H7 (cell line): ENCODE measurements around the gene UMAD1. TPM values are rescaled to one million over a fixed set of nuclear protein-coding genes. Genes with fewer than 3 reads are reported as not detected.

ENCODE experiments used
- DNase-seq: peaks from one replicate; pipeline ENCODE4 v3.0.0; 2012
- H3K27me3 ChIP-seq: 2 replicates; pipeline ENCODE4 v1.6.0; 2011; ENCODE audit warnings: mild to moderate bottlenecking, low read length; ENCODE audit not compliant: control insufficient read depth, insufficient read depth
- H3K36me3 ChIP-seq: replicated peaks from 2 replicates; pipeline ENCODE4 v1.5.1; 2011; ENCODE audit warnings: low read length; ENCODE audit not compliant: control insufficient read depth, insufficient read depth
- H3K4me3 ChIP-seq: 2 replicates; pipeline ENCODE4 v1.5.1; 2011; ENCODE audit warnings: low read depth, mild to moderate bottlenecking, control low read depth, low read length, moderate library complexity; ENCODE audit not compliant: insufficient read depth
- total RNA-seq: library from RNA; depleted of rRNA; stranded (reverse); fragments of >200 nt; shearing (Covaris generic); gene quantifications from 2 replicates; pipeline ENCODE4 v1.2.3, GENCODE V29; 2014

Gene UMAD1
- total RNA-seq, 1 experiment from 2014 or later: 13.4 TPM

DNA sequence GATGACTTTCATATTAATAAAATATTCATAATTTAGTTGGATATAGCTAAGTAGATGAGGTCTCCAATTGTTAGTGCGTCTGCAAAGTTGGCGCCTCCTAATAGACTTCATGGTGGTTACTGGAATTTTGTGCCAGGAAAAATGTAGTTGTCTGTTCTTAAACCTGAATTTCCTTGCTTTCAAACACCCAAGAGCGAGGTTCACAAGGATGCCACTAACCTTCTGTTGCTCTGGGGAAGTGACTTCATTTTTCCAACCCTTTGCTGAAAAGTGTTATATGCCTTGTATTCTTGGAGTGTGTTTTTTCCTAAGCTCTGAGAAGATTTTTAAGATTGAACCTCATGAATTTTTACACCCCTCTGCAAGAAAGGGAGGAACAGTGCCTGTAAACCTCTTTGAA is 229.1 kb downstream of the UMAD1 start:
- no peak overlapping the region for H3K4me3 ChIP-seq
- no peak for DNase-seq
- no peaks in the 10 kb centered on the region for H3K27me3 ChIP-seq
- H3K36me3 ChIP-seq: no peaks in the 10 kb centered on the region

DNA sequence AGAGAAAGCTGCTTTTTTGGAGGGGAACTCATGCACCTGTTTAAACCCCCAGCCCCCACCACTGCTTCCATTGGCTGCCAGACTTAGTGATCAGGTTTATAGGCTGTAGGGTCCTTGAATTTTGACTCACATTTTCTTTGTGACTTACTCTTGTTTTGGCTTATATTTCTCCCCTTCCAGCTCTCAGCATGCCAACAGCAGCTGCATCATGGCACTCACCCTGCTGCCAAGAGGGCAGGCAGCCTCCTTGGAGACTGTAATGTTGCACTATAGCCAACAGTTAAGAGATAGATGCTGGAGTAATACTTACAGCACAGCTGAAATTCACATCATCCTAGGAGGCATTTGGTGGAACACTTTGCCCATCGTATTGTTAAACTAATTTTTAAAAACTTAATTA is 230.0 kb downstream of the UMAD1 start:
- Histone ChIP-seq H3K27me3 (no peaks in the 10 kb centered on the region), H3K36me3 (no peaks in the 10 kb centered on the region), H3K4me3 (no peak overlapping the region)
- DNase-seq: no peak

DNA sequence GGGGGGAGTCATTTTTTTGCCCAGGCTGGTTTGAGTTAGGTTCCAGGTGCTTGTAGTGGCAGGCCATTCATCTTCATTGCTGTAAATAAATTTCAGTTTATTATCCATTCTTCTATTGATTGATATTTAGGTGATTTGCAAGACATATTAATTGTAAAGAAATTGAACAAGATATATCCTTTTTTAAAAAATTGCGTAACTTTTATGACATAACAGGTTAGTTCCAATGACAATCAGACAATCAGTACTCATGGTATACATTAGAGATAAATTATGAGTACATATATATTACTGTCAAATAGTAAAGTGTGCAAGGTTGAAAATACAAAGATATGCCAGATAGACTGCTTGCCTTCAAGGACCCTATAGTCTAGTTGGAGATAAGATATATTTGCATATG is 235.9 kb downstream of the UMAD1 start:
- Histone ChIP-seq H3K27me3 (no peaks in the 10 kb centered on the region), H3K36me3 (no peaks in the 10 kb centered on the region), H3K4me3 (no peak overlapping the region)
- no peak for DNase-seq

DNA sequence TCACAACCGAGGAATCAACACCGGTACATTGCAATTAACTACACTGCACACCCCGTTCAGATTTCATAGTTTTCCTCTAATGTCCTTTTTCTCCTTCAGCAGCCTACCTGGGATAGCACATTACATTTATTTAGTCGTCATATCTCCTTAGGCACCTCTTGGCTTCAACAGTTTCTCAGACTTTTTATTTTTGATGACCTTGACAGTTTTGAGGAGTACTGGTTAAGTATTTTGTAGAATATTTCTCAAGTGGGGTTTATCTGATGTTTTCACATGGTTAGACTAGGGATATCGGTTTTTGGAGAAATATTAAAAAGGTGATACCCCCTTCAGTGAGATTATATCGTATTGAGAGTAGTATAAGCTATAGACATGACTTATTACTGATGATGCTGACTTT is 241.0 kb downstream of the UMAD1 start:
- no peaks in the 10 kb centered on the region for H3K36me3 ChIP-seq
- H3K27me3 ChIP-seq: no peaks in the 10 kb centered on the region
- no peak overlapping the region for H3K4me3 ChIP-seq
- no peak for DNase-seq

DNA sequence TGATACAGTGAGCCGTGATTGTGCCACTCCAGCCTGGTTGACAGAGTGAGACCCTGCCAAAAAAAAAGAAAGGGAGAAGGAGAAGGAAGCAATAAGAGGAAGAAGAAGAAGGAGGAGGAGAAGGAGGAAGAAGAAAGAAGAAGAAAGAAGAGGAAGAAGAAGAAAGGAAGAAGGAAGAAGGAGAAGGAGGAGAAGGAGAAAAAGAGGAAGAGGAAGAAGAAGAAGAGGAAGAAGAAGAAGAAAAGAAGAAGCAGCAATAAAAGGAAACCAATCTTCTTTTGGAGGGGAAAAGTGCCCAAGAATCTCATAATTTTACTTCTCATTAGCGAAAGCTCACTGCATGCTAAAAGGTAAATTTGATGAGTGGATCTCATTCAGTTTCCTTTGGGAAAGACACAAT is 242.3 kb downstream of the UMAD1 start:
- no peak for DNase-seq
- Histone ChIP-seq H3K36me3 (no peaks in the 10 kb centered on the region), H3K4me3 (no peak overlapping the region), H3K27me3 (no peaks in the 10 kb centered on the region)

DNA sequence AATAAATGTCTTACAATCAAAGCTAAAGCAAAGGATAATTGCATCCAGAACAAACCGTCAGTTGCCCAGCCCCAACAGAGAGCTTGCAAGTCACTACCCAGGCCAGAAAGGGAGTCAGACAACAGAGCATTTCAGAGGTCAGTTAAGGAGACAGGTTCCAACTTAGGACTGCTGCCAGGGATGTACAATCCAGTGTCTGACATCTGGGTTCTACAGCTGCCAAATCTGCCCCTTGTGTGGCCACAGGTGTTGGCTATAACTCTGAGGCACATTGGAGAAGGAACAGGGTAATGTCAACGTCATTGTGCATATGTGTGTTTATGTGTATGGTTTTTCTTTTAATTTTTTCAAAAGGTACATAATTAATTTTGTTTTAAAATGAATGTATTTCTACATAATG is 242.8 kb downstream of the UMAD1 start:
- H3K36me3 ChIP-seq: no peaks in the 10 kb centered on the region
- DNase-seq: no peak
- no peaks in the 10 kb centered on the region for H3K27me3 ChIP-seq
- no peak overlapping the region for H3K4me3 ChIP-seq

DNA sequence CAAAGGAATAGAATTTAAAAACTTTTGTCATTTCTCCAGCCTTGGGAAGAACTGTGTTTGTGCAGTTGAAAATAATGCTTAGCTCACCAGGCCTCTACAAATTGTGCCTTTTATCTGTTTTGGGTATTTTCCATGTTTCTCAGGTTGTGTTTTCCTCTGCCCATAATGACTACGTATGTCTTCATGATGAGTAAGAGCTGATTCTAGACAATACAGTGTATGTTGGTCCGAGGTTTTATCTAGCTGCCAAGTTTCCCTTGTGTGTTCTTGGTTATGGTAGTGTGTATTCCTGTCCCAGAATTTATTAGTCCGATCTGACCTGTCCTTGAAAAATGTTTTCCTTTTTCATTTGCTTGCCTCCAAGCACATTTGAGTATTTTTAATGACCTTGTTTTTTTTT is 244.3 kb downstream of the UMAD1 start:
- DNase-seq: no peak
- no peak overlapping the region for H3K4me3 ChIP-seq
- no peaks in the 10 kb centered on the region for H3K27me3 ChIP-seq
- no peaks in the 10 kb centered on the region for H3K36me3 ChIP-seq

DNA sequence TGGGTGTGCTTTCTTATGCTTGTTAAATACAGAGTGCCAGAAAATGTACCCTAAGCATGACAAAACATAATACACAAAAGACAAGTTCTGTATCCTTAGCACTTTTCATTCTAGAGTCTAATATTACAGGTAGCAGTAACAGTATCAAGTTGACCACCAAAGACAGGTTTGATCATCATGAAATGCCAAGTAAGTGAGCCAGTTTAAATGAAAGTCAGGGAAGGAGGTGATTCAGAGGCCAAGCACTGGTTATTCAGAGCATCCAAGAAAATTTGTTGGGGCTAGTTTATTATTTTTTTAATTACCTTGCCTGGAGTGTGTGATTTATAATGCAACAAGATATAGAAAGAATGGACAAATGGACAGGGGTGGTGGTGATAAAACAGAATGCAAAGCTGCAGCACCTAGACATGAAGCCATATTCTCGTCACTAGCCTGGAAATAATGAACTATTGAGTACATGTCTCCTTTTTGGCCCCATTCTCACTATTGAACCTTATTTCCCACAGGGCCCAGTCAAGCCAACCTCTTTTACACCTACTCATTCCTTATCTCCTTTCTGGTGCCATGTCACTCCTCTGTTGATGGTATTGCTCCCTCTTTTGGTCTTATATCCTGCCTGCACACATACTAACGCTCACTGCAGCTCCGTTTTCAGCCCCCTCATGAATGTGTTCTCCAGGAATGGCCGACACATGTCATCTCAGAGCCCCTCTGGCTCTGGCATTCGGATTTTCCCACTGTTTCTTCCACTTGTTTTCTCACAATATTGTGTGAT is 249.4 kb downstream of the UMAD1 start:
- no peaks in the 10 kb centered on the region for H3K36me3 ChIP-seq
- DNase-seq: no peak
- H3K4me3 ChIP-seq: no peak overlapping the region

DNA sequence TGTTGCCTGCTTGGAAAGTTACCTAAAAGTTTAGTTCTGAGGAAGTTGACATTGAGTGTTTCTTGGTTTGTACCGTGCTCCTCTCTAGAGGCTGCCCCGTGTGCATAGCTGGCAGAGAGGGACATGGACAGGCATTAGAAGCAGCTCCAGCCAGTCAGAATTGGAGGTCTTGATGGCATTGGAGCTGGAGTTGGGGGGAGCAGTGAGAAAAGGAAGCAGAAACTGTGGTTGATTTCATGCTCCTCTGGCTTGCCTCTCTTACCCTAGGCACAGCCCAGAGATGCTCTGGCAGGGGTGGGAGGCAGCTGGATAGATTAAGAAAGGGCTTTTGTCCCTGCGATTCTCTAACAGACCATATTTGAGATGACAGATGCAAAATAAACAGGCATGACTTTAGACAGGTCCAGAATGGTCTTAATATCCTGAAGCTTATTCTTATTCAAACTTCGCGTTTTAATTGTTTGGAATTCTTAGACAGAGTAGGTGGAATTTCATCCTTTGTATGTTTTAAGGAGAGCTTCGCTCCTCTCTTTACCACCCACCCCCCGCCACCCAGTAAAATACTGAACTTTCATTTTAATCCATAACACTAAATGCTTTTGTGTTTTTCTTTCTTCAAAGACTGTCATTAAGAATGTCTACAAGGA is 254.6 kb downstream of the UMAD1 start:
- Histone ChIP-seq H3K27me3 (no peaks in the 10 kb centered on the region), H3K4me3 (no peak overlapping the region), H3K36me3 (no peaks in the 10 kb centered on the region)
- DNase-seq: no peak

More for the DNA sequence above, 249.4 kb downstream of the UMAD1 start:
- no peaks in the 10 kb centered on the region for H3K27me3 ChIP-seq

DNA sequence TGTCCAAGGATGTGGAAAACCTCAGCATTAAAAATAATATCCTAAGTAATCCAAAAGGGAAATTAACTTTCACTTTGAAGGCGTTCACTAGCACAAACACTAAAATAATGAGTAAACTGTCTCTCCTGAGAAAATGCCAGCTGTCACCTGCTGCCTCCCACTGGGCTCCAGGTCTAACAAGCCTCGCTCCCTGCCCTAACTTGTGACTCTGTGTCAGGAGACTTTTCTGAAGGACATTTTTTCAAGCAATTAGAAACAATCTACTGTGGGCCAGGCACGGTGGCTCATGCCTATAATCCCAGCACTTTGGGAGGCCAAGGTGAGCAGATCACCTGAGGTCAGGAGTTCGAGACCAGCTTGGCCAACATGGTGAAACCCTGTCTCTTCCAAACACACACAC is 255.2 kb downstream of the UMAD1 start:
- no peaks in the 10 kb centered on the region for H3K27me3 ChIP-seq
- DNase-seq: no peak
- H3K36me3 ChIP-seq: no peaks in the 10 kb centered on the region
- no peak overlapping the region for H3K4me3 ChIP-seq

DNA sequence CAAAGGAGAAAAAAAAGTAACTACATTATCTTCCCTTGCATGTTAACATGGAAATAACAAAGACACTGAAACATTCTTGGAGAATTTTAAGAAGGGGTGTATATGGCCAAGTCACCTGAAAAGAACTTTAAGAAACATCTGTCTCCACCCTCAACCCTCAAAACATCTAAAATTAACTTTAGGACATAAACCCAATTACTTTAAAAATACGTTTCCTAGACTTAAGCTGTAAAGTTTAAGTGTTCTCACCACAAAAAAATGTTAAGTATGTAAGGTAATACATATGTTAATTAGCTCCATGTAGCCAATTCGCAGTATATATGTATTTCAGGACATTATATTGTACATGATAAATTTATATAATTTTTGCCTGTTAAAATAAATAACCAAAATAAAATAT is 257.0 kb downstream of the UMAD1 start:
- no peaks in the 10 kb centered on the region for H3K27me3 ChIP-seq
- H3K4me3 ChIP-seq: no peak overlapping the region
- no peaks in the 10 kb centered on the region for H3K36me3 ChIP-seq
- DNase-seq: no peak

DNA sequence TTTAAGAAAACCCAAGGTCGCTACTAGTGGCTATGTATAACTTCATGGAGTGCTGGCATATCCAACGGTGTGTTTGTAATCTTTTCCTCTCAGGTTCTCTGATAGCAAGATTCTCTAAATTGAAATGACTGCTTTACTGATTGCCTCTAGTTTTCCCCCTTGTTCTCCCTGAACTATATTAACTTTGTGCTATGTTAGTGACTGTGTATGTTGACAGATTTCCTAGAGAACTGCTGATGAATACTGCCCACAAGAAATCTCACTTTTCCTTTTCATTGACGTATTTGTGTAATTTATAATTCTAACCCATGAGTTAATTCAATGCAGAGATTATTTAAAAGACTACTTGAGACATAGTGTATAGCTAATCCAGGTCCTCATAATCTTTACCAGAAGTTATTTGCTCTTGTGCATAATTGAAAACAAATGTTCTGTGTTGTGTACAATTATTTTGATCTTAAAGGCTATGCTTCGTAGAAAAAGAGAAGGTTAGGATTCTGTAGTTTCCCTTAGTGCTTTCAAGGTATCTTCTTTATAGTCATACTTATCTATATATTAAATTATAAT is 257.5 kb downstream of the UMAD1 start:
- Histone ChIP-seq H3K36me3 (no peaks in the 10 kb centered on the region), H3K27me3 (no peaks in the 10 kb centered on the region), H3K4me3 (no peak overlapping the region)
- DNase-seq: no peak

DNA sequence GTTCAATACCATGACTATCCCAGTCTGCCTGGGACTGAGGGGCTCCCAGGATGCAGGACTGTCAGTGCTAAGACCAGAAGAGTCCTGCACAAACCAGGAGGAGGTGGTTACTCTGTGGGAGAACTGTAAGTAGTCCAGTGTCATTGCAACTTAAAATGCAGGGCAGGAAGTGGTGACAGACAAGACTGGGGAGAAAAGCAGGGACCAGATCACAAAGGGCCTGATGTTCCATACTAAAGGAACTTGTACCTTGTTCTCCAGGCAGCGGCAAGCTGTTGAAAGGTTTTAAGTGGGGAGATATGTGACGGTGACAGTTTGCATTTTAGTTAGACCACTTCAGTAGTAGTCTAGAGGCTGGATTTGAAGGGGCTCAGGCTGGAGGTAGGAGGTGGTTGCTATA is 262.3 kb downstream of the UMAD1 start:
- Histone ChIP-seq H3K27me3 (no peaks in the 10 kb centered on the region), H3K4me3 (no peak overlapping the region), H3K36me3 (no peaks in the 10 kb centered on the region)
- DNase-seq: no peak

DNA sequence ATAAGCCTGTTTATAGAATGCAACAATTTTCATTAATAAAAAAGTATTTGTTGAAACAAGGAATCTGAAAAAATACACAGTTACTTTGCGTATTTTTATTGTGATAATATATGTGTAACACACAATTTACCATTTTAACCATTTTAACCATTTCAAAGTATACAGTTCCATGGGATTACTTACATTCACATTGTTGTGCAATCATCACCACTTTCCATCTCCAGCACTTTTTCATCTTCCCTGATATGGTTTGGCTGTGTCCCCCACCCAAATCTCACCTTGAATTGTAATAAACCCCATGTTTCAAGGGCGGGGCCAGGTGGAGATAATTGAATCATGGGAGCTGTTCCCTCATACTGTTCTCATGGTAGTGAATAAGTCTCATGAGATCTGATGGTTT is 266.8 kb downstream of the UMAD1 start:
- DNase-seq: no peak
- no peak overlapping the region for H3K4me3 ChIP-seq
- no peaks in the 10 kb centered on the region for H3K27me3 ChIP-seq
- no peaks in the 10 kb centered on the region for H3K36me3 ChIP-seq

DNA sequence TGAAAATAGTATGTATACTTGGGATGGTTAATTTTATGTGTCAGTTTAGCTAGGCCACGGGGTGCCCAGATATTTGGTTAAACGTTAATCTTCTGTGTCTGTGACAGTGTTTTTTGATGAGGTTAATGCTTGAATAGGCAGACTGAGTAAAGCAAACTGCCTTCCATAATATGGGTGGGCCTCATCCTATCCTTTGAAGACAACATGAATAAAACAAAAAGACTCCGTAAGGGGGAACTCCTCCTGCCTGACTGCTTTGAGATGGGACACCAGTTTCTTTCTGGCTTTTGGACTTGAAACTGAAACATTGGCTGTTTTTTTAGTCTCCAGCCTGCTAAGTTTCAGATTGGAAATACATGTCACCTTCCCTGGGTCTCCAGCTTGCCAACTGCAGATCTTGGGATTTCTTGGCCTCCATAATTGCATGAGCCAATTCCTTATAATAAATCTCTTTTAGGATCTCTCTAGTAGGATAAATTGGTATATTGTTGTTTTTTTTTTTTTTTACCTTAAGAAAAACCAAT is 268.1 kb downstream of the UMAD1 start:
- Histone ChIP-seq H3K36me3 (no peaks in the 10 kb centered on the region), H3K4me3 (no peak overlapping the region), H3K27me3 (no peaks in the 10 kb centered on the region)
- no peak for DNase-seq
